NCI-H146 treated with DMSO at 0.1 percent for 48 hours (cell line): ENCODE data around the gene CACNA2D1.
A peak's percentile ranks its signal among the peaks of the same experiment; 100 is the strongest.

Experiments
- DNase-seq: peaks from one replicate; lab custom pipeline; 2025; ENCODE audit not compliant: unreplicated experiment; lab: John Stamatoyannopoulos, UW

CACNA2D1 gene

GRCh38 chr7:82126576-82126975, 317.0 kb downstream of the CACNA2D1 start:
- no peak for DNase-seq

- DNase-seq = no peak
These were observed 319.1 kb downstream of the CACNA2D1 start for GRCh38 chr7:82124445-82124844.

GRCh38 chr7:82122275-82122674, 321.3 kb downstream of the CACNA2D1 start:
- DNase-seq = peak; percentile 9

GRCh38 chr7:82114237-82114636, 329.3 kb downstream of the CACNA2D1 start:
- DNase-seq = no peak

GRCh38 chr7:82110146-82110840, 333.3 kb downstream of the CACNA2D1 start:
- DNase-seq = peak; percentile 64

GRCh38 chr7:82109288-82109687, 334.3 kb downstream of the CACNA2D1 start:
- no peak for DNase-seq

GRCh38 chr7:82106201-82106600, 337.4 kb downstream of the CACNA2D1 start:
- DNase-seq = no peak

- DNase-seq = no peak
These were observed 338.1 kb downstream of the CACNA2D1 start for GRCh38 chr7:82105463-82105862.

- no peak for DNase-seq
These were observed 345.2 kb downstream of the CACNA2D1 start for GRCh38 chr7:82098414-82098813.

- DNase-seq = no peak
These were observed 352.4 kb downstream of the CACNA2D1 start for GRCh38 chr7:82091126-82091684.

GRCh38 chr7:82087099-82087498, 356.5 kb downstream of the CACNA2D1 start:
- no peak for DNase-seq

GRCh38 chr7:82085116-82085515, 358.5 kb downstream of the CACNA2D1 start:
- DNase-seq = no peak

- DNase-seq = no peak
These were observed 361.8 kb downstream of the CACNA2D1 start for GRCh38 chr7:82081644-82082224.

- DNase-seq = no peak
These were observed 363.2 kb downstream of the CACNA2D1 start for GRCh38 chr7:82080254-82080927.

- DNase-seq = no peak
These were observed 364.1 kb downstream of the CACNA2D1 start for GRCh38 chr7:82079527-82079926.

GRCh38 chr7:82078807-82079206, 364.8 kb downstream of the CACNA2D1 start:
- DNase-seq = no peak

GRCh38 chr7:82071468-82071867, 372.1 kb downstream of the CACNA2D1 start:
- DNase-seq = no peak

GRCh38 chr7:82067628-82068264, 375.8 kb downstream of the CACNA2D1 start:
- DNase-seq = no peak

GRCh38 chr7:82057476-82057875, 386.1 kb downstream of the CACNA2D1 start:
- no peak for DNase-seq

- no peak for DNase-seq
These were observed 387.3 kb downstream of the CACNA2D1 start for GRCh38 chr7:82056282-82056681.

GRCh38 chr7:82054544-82054943, 389.0 kb downstream of the CACNA2D1 start:
- no peak for DNase-seq
